ENCODE results near the gene GJC2. TPM values are rescaled to one million over a fixed set of nuclear protein-coding genes. Genes with fewer than 3 reads are reported as not detected.

GJC2 gene
- total RNA-seq, 1 experiment from 2014 or later: 1.6 TPM

- Histone ChIP-seq H3K27ac (ENCODE audit: insufficient read length, low read depth, low read length) (no peak overlapping the region), H3K27me3 (ENCODE audit: insufficient read depth, low read length) (no peaks in the 10 kb centered on the region; the same call in 1 of the 2 replicates), H3K23ac (ENCODE audit: insufficient read length, low read depth, low read length) (no peak overlapping the region), H2BK20ac (ENCODE audit: low read depth, low read length, poor library complexity, severe bottlenecking) (no peak overlapping the region), H2AFZ (ENCODE audit: low read length) (no peak overlapping the region), H2BK12ac (ENCODE audit: insufficient read length, low read depth, low read length) (no peak overlapping the region), H2BK120ac (ENCODE audit: low read depth, low read length, poor library complexity, severe bottlenecking) (no peak overlapping the region), H4K20me1 (ENCODE audit: control insufficient read depth, insufficient read depth, insufficient read length) (no peaks in the 10 kb centered on the region), H2BK15ac (ENCODE audit: low read depth, low read length) (no peak overlapping the region), H4K91ac (ENCODE audit: insufficient read length, low read depth, low read length) (no peak overlapping the region), H3K23me2 (ENCODE audit: insufficient read length, low read depth, low read length, poor library complexity, severe bottlenecking) (no peaks in the 10 kb centered on the region), H3K9ac (ENCODE audit: extremely low read depth, insufficient read length, low read length) (no peak overlapping the region), H3K4me2 (ENCODE audit: insufficient read depth, insufficient read length, low read length) (no peak overlapping the region), H2BK5ac (ENCODE audit: insufficient read length, low read length) (no peak overlapping the region), H4K8ac (replicated peaks; ENCODE audit: insufficient read length, low read depth, low read length) (no peak overlapping the region), H3K56ac (ENCODE audit: insufficient read length, low read depth, low read length) (no peak overlapping the region), H3K9me3 (ENCODE audit: control insufficient read depth, low read depth, low read length) (no peaks in the 10 kb centered on the region), H3K79me2 (ENCODE audit: insufficient read depth, low read length) (no peaks in the 10 kb centered on the region), H3K79me1 (ENCODE audit: insufficient read depth, low read depth, low read length, poor library complexity, severe bottlenecking) (no peaks in the 10 kb centered on the region), H3K4me1 (ENCODE audit: insufficient read depth, low read length) (no peaks in the 10 kb centered on the region), H2AK5ac (ENCODE audit: insufficient read length, low read length) (no peak overlapping the region), H3T11ph (ENCODE audit: low read length) (no peak overlapping the region), H4K5ac (ENCODE audit: insufficient read length, low read depth, low read length) (no peak overlapping the region), H3K4ac (ENCODE audit: low read depth, low read length) (no peak overlapping the region), H3K14ac (ENCODE audit: insufficient read depth, low read length) (no peak overlapping the region), H3K18ac (ENCODE audit: insufficient read length, low read depth, low read length) (no peak overlapping the region)
- no peak overlapping the region for H3K4me3 Mint-ChIP-seq
- peaks cover 34% of the 10 kb centered on the region for H3K27me3 Mint-ChIP-seq (ENCODE audit: low read depth)
- H3K36me3 Mint-ChIP-seq (ENCODE audit: insufficient read depth in 1 of 3, low read depth in 3 of 3): no peaks in the 10 kb centered on the region; a peak in 1 of 7 replicates
- H3K9me3 Mint-ChIP-seq: no peaks in the 10 kb centered on the region
- TF ChIP-seq CTCF (conservative IDR thresholded peaks at IDR 0.05): no peak
- no peak for DNase-seq
- WGBS (ENCODE audit: extremely low coverage, insufficient read length, low lambda C conversion rate): no CpG with 5 or more reads among the region's 16 CpGs
- H3K4me1 Mint-ChIP-seq: peaks cover 2% of the 10 kb centered on the region in 2 experiments; a peak in 2 of 4 replicates
- no peak overlapping the region for H3K27ac Mint-ChIP-seq
Measured at GRCh38 chr1:228206582-228207351, 57.0 kb downstream of the GJC2 start.

Measured in H9 (cell line).